Measurements from ENCODE around the gene C1QTNF6.
"Not testable (repeated sequence)": the region's sequence is repeated elsewhere in the genome, so short reads cannot be mapped to it uniquely, and the experiment has no call there.

C1QTNF6 gene

DNA sequence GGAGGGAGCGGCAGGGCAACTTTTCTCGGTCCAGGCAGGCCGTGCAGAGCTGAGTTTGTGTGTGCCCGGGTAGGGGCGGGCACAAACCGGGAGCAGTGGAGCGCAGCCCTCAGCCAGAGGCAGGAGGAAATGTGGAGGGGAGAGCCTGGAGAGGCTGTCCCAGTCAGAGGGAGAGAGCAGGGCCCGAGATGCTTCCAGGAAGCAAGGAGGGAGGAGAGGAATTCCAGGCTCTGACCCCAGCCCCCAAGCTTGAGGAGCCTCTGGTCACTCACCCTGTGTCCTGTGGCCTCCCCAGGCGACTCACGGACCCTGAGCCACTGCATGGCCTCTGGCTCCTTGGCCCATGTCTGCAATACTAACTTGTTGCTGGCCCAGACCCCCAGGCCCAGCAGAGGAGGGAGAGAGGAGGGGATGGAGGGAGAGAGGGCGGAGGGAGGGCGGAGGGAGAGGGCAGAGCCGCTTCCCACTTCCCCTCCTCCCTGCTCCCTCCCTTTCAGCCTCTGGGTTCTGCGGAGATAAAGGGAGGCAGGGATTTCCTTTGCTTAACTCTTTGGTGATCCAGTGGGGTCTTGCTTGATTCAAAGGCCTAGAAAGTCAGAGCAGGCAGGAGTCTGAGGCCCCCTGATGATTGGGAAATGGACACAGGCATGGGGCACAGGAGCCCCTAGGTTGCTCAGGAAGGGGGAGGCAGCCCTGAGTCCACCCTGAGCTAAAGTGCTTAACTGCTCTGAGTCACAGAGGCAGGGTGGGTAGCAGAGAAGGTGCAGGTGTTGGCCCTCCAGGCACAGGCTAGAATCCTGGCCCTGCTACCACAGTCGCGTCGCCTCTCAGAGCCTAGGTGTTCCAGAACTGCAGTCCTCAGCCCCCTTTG, at the start of gene C1QTNF6:
Gene C1QTNF6 (minus strand): TSS at position 357 of the 871 bp plus-strand sequence. CDS start 34 bp downstream, at position 323.
- TF ChIP-seq, protein P1, sequence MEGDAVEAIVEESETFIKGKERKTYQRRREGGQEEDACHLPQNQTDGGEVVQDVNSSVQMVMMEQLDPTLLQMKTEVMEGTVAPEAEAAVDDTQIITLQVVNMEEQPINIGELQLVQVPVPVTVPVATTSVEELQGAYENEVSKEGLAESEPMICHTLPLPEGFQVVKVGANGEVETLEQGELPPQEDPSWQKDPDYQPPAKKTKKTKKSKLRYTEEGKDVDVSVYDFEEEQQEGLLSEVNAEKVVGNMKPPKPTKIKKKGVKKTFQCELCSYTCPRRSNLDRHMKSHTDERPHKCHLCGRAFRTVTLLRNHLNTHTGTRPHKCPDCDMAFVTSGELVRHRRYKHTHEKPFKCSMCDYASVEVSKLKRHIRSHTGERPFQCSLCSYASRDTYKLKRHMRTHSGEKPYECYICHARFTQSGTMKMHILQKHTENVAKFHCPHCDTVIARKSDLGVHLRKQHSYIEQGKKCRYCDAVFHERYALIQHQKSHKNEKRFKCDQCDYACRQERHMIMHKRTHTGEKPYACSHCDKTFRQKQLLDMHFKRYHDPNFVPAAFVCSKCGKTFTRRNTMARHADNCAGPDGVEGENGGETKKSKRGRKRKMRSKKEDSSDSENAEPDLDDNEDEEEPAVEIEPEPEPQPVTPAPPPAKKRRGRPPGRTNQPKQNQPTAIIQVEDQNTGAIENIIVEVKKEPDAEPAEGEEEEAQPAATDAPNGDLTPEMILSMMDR (IDR thresholded peaks at IDR 0.05; ENCODE audit: borderline replicate concordance, insufficient read depth, low read depth, low read length): no peak
- no peak within 1 kb of the TSS for H3K4me3 ChIP-seq (ENCODE audit: low read depth, low read length)

DNA sequence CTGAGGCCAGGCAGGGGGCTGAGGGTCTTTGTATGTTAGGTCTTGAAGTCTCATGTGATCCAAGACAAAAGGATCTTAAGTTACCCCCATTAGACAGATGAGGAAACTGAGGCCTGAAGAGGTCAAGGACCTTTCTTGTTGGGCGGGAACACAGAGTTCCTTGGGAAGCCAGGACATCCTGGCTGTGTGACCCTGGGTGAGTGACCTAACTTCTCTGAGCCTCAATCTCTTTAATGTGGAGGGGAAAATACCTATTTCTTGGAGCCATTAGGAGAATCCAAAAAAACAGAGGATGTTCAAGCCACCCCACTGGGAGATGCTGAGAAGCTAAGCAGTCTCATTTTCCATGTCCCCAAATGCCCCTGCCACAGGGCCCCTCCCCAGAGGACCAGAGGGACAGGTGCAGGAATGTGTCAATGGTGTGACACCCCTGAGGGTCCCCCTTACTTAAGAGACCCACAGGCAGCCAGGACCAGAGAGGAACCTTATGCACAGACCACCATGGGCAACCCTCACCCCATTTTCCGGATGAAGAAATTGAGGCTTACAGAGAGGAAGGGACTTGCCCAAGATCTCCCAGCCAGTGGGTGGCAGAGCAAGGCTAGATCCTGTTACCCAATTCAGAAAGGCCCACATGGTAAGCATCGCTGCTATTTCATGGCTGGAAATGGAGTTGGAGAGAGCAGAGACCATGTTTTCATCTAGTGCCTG, 48.0 kb upstream of the C1QTNF6 start:
- H3K4me3 ChIP-seq (ENCODE audit: low read depth, low read length): no peak overlapping the region
- TF ChIP-seq, protein P1 (IDR thresholded peaks at IDR 0.05; ENCODE audit: borderline replicate concordance, insufficient read depth, low read depth, low read length): no peak

DNA sequence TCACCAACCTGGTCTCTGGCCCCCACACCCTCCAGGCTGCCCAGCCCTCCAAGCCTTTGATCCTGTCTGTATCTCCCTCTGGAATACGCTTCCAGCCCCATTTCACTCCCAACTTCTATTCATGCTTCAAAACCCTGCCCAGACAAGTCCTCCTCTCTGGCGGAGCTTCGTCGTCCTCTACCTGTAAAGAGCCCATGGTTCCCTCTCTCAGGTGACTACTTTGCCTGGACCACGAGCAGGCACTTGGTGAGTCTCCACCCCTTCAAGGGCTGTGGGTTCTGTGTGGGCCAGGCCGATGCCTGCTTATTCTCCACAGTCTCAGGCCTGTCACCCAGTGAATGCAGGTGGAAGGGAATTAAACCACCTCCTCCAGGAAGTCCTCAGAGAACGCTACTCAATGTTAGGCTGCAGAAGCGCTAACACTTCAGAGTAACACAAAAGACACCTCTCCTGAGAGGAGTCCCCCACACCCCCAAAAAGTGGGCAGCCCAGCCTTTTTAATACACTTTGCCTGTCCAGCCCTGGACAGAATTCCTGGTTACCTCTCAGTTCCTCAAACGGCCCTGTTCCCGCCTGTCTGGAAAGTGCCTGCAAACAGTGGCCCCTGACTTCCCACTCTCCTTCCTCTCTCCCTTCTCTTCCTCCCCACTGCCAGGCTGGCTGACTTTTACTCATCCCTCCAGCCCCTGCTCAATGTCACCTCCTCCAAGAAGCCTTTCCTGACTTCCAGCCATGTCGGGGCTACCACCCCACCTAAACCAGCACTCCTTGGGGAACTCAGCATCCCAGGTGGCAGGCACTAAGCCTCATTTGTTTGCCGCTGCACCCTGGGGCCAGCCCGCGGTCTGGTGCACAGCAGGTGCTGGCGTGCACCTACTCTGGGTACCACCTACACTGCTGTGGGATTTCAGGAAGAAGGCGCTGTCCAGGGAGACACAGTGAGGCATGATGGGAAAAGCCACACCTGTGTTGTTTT, 47.0 kb upstream of the C1QTNF6 start:
- no peak overlapping the region for H3K4me3 ChIP-seq (ENCODE audit: low read depth, low read length)
- TF ChIP-seq, protein P1 (IDR thresholded peaks at IDR 0.05; ENCODE audit: borderline replicate concordance, insufficient read depth, low read depth, low read length): no peak

DNA sequence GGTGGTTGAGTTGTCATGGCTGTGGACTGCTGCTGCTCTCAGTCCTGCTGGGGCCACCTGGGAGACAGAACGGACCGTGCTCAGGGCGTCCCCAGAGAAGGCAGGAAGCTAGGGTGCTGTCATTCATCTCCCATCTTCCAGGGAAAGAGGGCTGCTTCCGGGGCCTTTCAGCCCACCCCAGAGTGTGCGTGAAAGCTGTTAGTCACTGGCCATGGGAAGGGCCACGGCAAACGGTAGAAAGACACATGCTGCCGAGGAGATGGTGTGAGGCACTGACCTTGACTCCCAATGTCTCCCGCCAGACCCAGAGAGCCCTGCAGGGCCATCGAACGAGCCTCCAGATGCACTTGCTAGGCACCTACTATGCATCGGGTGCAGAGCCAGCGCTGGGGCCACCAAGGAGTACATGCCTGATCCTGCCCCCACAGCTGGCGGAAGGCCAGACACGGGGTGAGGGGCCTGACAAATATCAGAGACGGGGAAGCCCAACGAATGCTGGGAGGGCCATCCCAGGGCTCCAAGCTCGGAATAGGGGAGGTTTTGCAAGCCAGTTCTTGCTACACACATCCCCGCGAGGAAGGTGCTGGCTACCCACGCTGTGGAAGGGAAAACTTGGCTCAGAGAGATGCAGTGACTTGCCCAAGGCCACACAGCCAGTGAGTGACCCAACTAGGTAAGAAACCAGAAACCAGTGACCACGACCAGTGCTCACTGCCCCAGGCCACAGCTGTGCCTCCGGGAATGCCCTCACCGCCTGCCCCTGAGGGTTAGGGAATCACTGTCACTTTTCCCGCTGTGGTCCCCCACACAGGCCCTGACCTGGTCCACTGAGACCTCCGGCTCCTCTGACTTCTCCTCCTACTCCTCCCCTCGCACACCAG, 45.9 kb upstream of the C1QTNF6 start:
- TF ChIP-seq, protein P1 (IDR thresholded peaks at IDR 0.05; ENCODE audit: borderline replicate concordance, insufficient read depth, low read depth, low read length): no peak
- no peak overlapping the region for H3K4me3 ChIP-seq (ENCODE audit: low read depth, low read length)

DNA sequence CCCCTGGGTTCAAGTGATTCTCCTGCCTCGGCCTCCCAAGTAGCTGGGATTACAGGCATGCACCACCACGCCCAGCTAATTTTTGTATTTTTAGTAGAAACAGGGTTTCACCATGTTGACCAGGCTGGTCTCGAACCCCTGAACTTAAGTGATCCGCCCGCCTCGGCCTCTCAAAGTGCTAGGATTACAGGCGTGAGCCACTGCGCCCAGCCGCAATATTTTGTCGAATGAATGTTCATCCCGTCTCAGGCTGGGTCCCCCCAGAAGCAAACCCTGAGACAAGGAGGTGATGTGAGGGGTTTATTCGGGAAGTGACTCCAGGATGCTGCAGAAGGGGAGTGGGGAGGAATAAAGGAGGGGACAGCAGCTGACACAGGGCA, 45.3 kb upstream of the C1QTNF6 start:
- H3K4me3 ChIP-seq (ENCODE audit: low read depth, low read length): not testable (repeated sequence)

DNA sequence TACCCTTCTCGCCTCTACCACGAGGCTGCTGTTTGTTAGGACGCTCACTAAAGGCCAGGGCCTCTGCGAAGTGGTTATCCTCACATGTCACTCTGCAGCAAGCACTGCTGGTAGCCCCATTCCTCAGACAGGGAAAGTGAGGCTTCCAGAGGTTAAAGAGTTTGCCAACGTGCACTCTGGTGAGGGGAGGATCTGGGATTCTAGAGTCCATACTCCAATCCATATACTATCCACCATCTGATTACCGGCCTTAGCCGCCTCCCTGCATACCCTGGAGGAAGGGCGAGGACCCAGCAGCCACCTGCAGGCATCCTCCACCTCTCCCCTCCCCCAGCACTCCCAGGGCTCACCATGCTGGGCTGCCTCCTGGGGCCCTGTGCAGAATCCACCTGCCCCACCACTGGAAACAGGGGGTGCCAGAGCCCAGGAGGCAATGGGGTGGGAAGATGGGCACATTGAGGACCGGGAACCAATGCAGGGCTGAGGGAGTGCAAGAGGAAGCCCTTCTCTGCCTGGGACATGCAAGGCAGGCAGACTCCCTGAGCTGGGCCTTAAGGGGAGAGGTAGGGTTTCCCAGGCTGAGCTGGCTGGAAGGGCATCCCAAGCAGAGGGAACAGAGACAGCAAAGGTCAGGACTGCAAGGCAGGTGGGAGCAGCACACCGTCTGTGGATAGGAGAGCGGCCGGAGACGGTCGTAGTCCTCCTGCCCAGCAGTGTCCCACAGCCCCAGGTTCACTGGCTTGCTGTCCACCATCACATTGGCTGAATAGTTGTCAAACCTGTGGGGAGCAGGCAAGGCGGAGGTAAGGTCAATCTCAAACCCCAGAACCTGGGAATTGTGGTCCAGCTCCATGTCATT, 44.3 kb upstream of the C1QTNF6 start:
- TF ChIP-seq, protein P1 (IDR thresholded peaks at IDR 0.05; ENCODE audit: borderline replicate concordance, insufficient read depth, low read depth, low read length): no peak
- peak overlapping the region; percentile 2 for H3K4me3 ChIP-seq (ENCODE audit: low read depth, low read length)
